Stimulated activated CD8-positive, alpha-beta memory T cell treated with anti-CD3 and anti-CD28 coated beads, Interleukin-4, amount 100 ng/mL, for 4 hours (primary cell): ENCODE measurements around the gene ADPRHL1.

Experiments
- DNase-seq, 2 donors: peaks; one replicate each; pipeline ENCODE4 v3.0.0-alpha.2; 2020; ENCODE audit warnings: low read depth in 2 of 2, low spot score in 1 of 2

The ADPRHL1 gene

DNA sequence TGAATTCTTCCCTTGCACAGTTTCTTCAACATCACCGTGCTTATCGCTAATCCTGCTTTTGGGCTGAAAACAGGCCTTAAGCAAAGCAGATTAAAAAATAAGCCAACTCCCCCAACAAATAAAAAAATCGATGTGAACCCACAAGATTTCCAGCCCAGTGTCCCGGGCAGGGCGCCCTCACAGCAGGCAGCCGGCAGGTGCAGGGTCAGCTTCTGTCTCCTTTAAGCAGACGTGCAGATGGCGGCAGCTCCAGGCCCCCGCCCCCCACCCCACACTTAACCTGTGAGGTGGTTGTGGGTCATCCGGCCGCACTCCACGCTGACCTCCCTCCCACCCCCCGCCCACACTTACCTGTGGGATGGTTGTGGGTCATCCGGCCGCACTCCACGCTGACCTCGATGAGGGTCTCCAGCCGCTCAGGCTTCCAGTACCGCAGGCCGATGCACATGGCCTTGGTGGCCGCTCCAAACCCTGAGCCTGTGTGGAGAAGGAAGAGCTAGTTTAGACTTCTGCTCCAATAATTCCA is 19.8 kb downstream of the ADPRHL1 start:
- DNase-seq, result no peak

GRCh38 chr13:113432506-113433270 is 20.6 kb downstream of the ADPRHL1 start:
- DNase-seq, result no peak

DNA sequence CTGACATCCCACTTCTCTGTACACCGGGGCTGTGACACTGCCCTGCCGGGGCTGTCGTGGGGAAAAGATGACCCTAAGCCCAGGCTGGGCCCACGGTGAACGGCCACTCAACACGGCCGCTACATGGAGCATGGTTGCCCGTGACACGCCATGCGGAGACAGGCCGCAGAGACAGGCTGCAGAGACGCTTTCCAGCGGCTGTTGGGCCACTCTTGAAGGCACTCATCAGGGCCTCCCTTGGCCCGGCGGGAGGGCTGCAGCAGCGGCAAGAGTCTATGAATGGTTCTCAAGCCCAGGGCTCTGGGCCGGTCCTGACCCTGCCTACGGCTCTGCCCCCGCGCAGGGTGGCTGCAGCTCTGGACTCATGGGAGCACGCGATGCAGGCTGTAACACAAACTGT is 22.1 kb downstream of the ADPRHL1 start:
- DNase-seq, result no peak

GRCh38 chr13:113430378-113431110 is 22.7 kb downstream of the ADPRHL1 start:
- DNase-seq, result no peak

- no peak for DNase-seq
Observed at GRCh38 chr13:113429608-113429985, 23.7 kb downstream of the ADPRHL1 start.

GRCh38 chr13:113428871-113429607 is 24.2 kb downstream of the ADPRHL1 start:
- DNase-seq, result no peak

- no peak for DNase-seq
Observed at GRCh38 chr13:113428469-113428865, 24.8 kb downstream of the ADPRHL1 start.

DNA sequence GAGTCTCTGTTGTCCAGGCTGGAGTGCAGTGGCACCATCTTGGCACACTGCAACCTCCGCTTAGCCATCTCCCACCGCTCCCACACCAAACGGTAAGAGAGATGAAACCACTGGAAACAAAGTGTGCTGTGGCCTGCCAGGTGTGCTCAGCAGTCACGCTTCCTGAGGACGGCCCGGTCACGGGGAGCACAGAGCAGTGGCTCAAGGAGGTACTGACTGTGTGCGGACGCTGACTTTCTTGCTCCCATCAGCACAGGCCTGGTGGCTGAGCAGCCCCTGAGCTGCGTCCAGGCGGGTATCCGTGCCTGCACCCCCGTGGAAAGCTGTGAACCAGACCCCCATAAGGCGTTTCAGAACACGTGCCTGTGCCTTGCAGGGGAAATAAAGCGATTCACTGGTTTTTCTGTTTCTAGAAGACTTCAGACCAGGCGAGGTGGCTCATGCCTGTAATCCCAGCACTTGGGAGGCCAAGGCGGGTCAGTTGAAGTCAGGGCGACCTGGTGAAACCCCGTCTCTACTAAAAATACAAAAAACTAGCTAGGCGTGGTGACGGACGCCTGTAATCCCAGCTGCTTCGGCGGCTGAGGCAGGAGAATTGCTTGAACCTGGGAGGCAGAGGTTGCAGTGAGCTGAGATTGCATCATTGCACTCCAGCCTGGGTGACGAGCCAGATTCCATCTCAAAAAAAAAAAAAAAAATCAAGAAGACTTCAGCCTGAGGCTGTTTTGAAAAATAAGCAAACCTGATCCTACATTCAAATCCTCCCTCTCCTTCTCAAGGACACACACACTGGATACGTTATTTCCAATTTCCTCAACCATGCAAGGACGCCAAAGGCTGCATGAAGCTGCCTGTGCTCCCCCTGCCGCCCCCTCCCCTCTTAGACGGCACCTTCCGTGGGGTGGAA is 25.5 kb downstream of the ADPRHL1 start:
- no peak for DNase-seq

DNA sequence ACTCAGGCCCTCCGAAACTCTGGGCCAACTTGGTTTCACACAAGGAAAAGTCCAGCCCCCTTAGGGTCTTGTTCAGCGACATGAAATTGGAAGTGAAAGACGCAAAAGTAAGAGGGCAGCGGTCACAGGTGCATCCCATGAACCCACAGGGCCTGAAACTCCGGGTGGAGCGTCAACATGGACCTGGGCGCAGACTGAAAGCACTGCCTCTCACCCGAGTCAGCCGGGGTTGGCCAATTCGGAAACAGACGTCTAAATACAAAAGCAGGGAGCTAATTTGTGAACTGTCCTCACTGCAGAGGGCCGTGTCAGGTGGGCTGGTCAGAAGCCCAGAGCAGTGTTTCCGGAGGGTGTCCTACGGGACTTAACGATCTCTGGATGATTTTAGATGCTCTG is 26.7 kb downstream of the ADPRHL1 start:
- DNase-seq, result no peak

GRCh38 chr13:113425941-113426590 is 27.2 kb downstream of the ADPRHL1 start:
- DNase-seq, result no peak

DNA sequence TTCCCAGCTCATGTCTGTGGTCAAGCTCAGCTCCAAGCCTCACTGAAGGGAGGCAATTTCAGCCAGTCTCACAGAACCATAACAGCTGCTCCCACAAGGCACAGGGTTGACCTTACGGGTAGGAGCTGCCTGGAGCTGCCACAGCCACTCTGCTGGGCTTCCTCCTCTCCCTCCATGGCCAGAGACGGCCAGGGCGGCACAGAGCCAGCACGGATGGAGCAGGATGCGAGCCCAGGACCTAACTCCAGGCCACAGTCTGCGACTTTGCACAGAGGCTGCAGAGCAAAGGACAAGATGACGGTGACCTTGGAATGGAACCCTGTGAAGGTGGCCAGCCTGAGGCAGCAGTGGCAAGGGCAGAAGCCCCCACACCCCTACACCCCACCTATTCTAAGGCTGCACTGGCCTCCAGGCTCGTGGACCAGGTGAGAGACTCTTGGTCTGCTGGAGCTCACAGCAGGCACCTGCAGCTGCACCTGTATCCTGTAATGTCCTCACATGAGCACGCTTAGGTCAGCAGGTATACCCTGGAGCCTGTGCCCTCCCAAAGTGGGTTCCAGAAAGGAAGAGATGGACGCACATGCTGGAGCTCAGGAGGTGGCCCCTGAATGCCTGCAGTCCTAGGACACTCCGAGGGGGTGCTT is 29.6 kb downstream of the ADPRHL1 start:
- no peak for DNase-seq

- no peak for DNase-seq
Observed at GRCh38 chr13:113422807-113423519, 30.3 kb downstream of the ADPRHL1 start.

GRCh38 chr13:113421673-113422270 is 31.5 kb downstream of the ADPRHL1 start:
- DNase-seq, result no peak

DNA sequence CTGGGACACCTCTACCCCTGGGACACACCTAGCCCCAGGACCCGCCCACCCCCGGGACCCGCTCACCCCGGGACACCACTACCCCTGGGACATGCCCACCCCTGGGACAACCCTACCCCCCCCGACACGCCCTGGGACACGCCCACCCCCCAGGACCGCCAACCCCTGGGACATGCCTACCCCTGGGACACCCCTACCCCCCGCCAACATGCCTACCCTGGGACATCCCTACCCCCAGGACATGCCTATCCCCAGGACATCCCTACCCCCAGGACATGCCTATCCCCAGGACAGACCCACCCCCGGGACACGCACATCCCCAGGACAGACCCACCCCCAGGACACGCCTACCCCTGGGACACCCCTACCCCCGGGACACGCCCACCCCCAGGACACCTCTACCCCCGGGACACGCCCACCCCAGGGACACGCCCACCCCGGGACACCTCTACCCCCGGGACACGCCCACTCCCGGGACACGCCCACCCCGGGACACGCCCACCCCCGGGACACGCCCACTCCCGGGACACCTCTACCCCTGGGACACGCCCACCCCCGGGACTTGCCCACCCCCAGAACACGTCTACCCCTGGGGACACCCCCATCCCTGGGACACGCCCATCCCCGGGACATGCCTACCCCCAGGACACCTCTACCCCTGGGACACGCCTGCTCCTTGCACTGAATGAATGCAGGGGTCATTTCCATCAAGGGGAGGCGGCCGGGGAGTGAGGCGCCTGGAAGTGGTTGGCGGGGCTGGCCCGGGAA is 32.3 kb downstream of the ADPRHL1 start:
- no peak for DNase-seq

DNA sequence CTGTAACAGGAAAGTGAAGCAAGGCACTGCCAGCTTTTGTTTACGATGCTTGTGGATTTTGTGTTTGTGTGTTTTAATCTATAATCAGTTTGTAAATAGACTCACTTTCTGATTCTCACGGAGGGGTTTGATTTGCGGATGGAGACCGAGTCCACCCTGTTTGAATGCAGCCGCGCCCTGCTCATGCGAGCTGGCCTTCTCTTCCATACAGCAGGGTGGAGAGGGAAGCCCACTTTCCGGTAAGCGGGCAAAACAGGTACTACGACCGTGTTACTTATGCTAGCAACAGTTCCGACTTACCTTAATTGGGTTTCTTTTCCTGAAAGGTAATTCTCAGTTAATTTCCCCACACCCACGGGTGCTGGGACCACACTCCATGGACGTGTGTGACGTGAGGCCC is 33.1 kb downstream of the ADPRHL1 start:
- DNase-seq, result no peak

- DNase-seq, result no peak
Observed at GRCh38 chr13:113419531-113420193, 33.6 kb downstream of the ADPRHL1 start.

- no peak for DNase-seq
Observed at GRCh38 chr13:113418722-113419049, 34.6 kb downstream of the ADPRHL1 start.
